NCI-H2171 treated with DMSO at 0.1 percent for 48 hours (cell line): ENCODE data around the gene TRAF3IP3.
A peak's percentile ranks its signal among the peaks of the same experiment; 100 is the strongest.

Experiments used
- DNase-seq: peaks from one replicate; lab custom pipeline; 2025; lab: John Stamatoyannopoulos, UW

TRAF3IP3 gene

DNA sequence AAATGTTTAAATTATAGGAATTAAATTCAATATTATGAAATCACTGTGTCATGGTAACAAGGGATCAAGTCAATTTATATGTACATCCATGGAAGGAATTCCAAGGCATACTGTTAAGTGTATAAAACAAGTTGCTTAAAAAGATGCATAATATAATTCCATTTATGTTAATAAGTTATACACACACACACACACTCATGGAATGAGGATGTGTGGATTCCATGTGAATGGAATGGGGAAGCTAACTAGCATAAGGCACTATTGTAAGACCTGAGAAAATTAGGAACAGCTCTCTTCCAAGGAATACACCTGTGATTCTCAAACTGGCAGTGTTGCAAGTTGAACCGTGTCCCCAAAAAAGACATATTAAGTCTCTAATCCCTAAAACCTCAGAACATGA, 17.6 kb upstream of the TRAF3IP3 start:
- DNase-seq, result no peak

DNA sequence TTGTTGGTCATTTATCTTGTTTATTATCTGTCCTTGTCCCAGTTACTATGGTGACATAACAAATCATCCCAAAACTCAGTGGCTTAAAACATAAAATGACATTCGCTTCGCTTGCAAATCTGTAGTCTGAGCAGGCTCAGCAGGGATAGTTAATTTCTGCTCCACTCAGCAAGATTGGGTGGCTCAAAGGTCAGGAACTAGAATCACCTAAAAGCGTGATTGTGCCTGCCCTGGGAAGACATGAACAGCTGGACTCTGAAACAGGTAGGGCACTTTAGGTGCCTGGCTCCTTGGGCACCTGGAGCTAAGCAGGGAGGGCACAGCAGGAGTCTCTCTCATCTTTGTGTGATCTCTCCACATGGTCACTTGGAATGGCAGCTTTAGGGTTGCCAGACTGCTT, 14.7 kb upstream of the TRAF3IP3 start:
- DNase-seq, result no peak

DNA sequence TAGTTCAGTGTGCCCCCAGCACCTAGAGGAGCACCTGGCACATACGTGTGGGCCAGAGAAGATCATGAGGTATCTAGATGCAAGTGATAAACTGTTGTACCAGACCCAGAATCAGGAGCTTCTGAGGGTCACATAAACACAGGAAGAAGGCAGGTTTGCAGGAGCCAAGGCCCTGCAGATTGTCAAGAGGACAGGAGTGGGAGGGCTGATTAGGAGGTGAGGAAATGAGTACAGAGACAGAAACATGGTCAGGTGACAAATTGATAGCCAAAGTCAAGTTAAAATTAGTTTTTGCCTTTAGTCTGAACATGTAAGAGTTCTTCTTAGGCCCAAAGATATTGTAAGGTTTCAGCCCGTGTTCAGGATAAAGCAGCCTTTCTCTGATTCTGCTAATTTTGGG, 14.0 kb upstream of the TRAF3IP3 start:
- no peak for DNase-seq

DNA sequence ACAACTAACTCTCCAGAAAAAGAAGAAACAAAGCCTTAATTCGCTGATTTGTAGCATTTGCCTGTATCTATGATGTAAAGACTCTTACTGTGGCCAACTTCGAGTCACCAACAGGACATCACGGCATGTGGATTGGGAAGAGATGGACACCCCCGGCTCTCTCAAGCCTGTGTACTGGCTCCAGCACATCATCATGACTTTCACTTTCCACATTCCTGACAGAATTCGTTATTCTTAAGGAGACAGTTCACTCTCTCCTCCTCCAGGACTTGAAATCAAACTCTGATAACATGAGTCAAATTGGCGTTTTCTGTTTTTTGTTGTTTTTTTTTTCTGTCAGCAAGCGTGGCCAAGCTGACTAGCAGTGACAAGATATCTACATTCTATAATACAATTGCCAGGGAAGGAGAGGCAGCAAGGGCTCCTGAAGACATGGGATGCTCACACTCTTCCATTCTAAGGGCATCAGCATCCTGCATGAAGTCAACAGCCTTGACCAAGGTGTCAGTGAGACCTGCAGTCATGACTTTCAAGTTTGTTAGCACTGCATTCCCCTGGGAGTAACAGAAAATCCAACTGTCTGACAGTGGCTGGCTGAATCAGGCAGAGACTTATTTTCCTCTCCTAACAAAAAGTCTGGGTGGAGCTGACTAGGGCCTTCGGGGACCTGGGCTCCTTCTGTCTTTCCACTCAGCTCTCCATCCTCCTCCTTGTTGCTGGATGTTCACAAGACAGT, 13.3 kb upstream of the TRAF3IP3 start:
- peak; percentile 10 for DNase-seq

DNA sequence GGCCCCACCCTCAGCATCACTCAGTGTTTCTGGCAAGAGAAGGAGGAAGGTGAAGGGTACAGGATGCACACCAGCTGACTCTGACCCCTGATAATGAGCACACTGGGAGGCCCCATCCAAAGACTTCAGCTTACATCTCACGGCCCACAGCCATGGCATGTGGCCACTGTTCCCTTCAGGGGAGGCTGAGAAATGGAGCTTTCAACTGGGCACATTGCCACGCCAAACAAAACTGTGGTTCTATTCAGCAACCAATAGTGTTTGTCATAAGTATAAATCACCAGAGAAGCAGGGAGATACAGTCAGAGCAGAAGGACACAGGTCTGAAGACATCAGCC, 12.7 kb upstream of the TRAF3IP3 start:
- no peak for DNase-seq

DNA sequence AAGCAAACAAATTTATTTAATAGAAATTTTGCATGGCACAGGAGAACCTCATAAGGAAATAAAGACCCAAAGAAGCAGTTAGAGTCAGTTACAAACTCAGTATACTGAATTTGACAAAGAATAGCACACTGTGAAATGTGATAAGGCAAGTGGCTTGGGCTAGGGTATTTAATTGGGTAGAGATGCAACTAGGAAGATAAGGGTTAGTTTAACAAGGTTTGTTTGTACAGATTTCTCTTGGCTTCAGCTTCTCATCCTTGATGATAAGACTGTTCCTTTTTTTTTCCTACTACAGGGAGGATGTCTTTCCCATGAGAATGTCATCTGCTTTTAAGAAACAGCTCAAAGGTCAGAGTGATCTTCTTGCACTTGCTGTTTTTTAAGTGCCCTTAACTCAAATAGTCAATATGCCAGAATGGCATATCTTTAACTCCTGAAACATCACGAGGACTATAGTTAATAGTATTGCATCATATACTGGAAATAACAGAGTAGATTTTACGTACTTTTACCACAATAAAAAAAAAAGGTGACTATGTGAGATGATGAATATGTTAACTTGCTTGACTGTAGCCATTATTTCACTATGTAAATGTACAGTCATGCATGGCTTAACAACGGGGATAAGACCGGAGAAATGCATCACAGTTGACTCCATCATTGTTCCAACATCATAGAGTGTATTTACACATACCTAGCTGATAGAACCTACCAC, 9.2 kb upstream of the TRAF3IP3 start:
- DNase-seq, result peak; percentile 32

DNA sequence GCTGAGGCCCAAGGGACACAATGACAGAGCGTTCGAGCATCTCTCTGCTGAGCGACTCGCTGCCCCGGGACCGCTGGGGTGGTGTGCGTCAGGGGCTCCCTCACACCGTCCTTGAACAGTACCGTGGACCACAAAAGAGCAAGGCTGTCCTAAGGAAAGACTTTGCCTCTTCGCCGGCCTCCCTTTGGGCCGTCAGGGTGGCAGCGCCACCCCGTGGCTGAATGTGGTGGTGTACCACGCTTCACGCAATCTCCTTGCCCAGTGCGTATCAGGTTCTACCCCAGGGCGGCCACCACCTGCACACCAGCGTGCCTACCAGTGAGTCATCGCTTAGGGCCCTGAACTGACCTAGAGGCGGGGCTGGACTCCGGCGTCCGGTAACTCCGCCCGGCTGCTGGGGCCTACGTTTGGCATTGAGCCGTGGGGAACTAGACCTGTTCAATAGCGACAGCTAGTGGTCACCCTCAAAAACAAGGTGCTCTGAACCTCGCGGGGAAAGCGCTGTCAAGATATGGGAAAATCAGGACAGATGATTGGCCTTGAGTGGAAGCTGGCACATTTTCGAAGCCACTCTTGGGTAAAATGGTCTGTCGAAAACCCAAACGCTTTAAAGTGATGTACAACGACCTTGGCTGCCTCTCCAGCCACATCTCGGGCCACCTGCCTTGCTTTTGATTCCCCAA, 8.1 kb upstream of the TRAF3IP3 start:
- DNase-seq, result no peak

DNA sequence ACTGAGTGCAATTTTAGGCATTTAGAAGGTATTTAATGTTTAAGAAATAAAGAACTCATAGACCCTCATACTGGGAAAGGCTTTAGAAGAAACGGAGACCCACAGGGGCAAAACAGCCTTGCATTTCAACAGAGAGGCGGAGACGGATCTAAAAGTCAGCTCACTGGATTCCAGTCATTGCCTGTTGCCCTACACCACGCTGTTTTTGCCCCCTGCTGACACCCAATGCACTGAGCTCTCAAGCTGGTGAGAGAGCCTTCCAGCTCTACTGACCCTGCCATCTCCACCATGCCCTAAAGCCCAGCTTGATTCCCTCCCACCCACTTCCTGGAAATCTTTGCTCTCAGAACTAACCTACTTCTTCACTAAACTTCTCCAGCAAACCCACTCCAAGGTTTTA, 7.2 kb upstream of the TRAF3IP3 start:
- DNase-seq, result no peak

DNA sequence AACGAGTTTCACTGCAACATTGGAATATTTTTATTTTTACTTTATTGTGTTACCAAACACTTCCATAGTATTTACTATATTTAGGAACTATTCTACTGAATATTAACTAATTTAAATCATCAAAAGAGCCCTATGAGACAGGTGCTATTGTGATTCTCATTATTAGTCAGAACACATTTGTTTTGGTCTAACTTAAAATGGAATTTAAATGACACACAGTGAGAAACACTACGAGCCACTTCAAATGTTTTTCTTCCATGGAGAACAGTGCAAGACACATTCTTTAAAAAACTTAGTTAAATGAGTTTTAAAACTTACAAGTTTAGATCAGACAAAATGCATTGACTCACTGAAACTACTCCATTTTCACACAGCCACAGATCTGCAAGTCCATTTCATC, 6.6 kb upstream of the TRAF3IP3 start:
- no peak for DNase-seq

DNA sequence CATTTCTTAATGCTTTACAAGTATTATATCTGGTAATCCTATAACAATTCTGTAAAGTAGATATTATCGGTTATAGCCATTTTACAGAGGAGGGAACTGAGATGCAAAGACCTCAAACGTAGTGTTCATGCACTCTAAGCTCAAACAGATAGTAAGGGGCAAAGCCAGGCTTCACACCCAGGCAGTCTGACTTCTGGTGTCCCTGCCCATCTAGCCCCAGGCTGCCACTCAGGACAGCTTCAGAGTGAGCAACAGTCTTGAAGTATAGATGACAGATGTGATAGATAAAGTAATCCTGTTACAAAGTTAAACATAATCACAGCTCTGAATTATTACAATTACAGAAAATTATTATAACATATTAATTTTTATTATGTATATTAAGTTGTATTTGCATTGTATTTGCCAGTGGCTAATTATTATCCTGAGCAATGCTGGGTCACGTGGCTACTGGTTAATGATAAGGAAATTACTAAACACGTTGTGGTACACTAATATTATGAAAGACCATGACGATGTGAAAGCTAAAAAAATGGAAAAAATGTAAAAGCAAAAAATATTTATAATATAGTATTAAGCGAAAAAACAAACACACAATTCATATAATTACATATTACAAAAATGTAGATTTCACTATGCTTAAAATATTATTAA, 6.1 kb upstream of the TRAF3IP3 start:
- no peak for DNase-seq

DNA sequence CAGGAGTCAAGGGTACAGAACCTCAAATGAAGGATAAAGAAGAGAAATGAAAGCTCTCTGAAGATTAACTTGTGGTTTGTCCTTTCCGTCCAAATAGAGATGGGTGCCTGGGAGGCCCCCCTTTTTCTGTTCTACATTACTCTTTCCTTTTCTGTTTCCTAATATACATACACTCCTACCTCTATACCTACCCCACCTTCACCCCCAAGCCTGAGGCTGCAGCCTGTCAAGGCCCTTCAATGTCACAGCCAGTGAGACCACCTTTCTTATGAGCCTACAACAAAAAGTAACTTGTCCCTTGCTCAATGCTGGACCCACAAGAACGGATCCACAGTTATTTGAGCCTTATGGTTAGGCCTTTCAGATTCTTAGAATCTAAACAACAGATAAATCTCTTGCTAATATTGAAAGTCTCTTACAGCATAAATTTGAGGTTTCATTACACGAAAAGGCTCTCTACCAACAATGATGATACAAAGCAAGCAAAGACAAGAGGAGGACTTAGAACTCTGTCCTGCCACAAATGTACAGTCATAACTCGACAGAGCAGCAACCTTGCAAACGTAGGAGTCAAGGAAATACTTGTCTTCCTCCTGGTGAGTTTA, 4.1 kb upstream of the TRAF3IP3 start:
- no peak for DNase-seq

DNA sequence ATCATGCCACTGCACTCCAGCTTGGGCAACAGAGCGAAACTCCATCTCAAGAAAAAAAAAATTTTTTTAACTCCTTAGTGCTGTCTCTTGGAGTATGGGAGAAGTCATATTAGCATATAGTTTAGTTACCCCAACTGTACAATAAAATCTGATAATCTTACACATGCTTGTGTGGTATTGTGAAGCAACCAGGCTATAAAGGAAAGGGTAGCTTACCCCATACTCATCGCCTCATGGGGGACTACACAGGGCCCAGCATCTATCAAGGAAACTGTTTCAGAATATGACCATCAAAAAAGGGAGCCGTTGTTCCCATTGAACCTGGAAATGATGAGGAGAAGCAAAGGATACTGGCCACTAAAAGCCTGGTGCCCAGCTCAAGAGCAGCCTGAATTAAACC, 3.0 kb upstream of the TRAF3IP3 start:
- DNase-seq, result no peak

DNA sequence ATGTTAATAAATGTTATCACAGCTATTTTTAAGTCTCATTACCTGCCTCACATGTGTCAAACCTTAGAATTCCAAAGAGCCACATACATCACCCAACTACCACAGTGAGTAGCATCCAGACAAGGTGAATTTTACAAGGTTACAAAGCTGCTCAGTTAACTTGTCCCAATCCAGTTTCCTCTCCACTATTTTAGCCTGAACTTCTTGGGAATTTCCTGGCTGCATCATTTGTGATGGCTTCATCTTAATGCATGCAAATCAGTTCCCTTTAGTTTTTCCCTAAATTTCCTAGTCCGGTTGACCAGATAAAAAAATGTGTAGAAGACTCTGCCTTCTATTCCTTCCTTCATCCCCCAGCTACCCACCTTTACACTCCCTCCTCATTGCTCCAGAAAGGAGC, 597 bp upstream of the TRAF3IP3 start:
- DNase-seq, result no peak

DNA sequence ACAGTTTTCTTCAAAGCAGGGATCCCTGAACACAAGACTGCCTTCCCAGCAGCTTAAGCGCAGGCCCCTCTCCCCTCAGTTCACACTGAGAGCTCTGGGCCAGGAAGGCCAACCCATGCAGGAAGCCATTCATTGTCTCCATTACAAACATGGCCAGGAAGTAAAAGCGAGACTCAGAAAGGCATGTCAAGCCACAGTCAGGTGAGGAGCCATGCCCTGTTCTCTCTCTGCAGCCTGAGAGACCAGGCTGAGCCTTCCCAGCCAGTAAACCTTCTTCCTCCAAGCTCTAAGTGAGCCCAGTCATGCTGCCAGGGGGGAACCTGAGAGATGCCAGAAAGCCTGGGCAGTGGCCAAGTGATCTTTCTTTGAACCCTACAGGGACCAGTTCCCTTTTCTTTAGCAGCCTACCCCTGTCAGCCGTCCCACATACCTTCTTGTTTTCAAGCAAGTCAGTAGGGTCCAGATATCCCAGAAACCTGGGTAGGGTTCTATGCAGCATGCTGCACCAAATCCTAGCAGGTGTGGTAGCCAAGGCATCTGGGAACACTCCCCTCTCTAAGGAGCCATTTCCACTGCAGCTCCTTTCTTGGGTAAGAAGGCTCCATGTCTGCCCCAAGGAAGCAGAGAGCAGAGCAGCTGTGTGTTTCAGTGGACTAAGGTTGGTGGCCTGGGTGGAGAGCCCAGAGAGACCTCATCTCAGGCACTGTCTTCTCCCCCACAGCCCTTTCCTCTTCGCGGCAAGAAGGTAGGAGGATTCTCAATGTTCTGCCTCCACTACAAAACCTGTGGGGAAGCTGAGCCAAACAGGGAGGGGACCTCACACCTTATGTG, 977 bp downstream of the TRAF3IP3 start:
- no peak for DNase-seq

DNA sequence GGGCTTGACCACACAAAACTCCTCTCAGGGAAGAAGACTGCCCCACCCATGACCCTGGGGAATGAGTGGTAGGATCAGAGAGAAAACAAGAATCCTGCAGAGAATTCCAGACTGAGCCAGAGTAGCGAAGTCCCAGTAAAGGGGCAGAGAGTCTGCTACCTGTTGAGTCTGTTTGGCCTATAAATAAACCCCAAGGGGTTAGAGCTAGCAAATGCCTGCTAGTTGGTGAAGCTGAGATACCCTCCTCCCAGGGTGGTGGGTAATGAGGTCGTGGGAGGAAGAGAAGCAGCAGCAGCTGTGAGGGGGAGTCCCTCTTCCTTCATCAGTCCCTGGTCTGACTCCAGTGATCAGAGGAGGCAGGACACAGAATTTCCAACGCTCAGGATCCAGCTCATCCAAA, 2.5 kb downstream of the TRAF3IP3 start:
- no peak for DNase-seq

DNA sequence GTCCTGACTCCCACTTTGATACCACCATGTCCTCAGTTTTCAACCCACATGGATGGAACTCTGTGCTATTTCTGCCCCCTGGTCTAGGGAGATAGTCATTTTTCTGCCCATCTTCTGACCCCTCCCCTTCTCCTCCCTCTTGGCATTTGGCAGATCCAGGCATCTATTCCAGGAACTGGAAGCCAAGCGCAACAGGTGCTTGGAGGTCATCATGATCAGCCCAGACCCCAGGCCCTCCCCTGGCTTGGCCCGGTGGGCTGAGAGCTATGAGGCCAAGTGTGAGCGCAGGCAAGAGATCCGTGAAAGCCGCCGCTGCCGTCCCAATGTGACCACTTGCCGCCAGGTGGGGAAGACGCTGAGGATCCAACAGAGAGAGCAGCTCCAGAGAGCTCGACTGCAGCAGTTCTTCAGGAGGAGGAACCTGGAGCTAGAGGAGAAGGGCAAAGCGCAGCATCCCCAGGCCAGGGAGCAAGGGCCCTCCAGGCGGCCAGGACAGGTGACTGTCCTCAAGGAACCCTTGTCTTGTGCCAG, 4.0 kb downstream of the TRAF3IP3 start:
- no peak for DNase-seq

DNA sequence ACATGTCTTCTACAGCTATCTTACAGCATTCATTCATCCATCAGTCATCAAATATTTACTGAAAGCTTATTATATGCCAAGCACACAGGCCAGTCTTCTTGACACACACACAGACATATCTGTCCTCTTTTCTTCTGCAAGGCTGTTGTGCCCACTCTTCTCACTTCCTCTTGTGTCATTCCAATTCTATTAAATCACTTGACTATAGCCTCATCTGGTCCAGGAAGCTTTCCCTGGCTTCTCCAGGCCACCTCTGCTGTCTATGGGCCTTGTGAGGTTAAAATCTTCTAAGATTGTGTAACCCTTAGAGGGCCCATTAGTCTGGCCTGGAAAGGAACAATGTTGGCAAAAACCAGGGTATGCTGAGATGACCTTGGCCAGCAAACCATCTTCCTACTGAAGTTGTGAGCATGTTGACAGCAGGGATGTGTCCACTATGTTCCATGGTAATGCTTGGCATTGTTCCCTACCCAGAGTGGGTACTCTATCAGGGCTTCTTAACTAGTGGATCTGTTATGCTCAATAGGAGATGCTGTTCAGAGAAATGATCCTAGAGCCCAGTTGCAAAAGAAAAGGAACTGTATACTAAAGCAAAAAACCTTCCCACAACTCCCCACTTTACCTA, 5.3 kb downstream of the TRAF3IP3 start:
- no peak for DNase-seq

DNA sequence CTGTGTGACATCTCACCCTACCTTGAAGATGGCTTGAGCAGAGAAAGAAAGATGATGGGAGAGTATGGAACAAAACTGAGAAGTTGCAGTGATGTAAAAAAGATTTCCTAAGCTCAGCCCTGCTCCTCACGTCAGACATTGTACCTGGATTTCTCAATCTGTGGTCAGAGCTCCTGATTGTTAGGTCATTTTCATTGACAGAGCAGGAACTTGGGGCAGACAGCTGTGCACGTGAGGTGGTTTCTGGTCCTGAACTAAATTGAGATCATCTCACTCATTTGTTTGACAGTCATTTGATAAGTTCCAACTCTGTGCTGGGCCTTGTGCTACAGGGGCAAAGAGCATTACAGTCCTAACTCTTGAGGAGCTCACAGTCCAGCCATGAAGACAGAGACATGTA, 10.2 kb downstream of the TRAF3IP3 start:
- no peak for DNase-seq

DNA sequence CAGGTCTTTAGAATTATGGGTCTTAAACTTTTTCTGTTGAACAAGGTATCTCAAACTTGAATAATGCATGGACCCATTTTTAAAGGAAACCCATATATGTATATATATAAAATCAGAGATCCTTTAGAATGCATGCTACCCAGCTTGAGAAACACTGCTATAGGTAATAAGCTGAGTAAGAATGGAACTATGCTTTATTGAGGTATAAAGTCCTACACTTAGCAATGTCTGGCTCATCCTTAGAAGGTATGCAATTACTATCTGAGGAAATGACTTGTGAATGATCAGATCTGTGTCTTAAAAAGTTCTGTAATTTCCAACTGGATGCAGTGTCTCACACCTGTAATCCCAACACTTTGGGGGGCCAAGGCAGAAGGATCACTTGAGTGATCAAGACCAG, 11.2 kb downstream of the TRAF3IP3 start:
- no peak for DNase-seq

DNA sequence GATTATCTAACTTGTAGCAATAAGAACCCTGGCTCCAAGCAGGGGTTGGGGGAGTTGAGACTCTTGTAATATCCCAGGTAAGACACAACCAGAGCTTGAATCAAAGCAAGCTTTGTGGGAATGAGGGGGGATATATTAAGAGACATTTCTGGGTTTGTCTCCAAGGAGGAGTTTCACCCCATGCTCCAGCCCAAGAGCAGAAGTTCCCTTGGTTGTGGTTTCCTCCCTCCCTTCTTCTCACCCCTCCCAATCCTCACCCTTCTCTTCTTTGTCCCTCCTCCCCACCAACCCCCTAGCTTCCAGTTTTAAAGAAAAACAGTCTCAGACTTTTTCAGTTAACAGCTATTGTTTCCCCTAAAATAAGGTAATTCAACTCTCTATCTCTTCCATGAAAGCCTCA, 11.9 kb downstream of the TRAF3IP3 start:
- no peak for DNase-seq

DNA sequence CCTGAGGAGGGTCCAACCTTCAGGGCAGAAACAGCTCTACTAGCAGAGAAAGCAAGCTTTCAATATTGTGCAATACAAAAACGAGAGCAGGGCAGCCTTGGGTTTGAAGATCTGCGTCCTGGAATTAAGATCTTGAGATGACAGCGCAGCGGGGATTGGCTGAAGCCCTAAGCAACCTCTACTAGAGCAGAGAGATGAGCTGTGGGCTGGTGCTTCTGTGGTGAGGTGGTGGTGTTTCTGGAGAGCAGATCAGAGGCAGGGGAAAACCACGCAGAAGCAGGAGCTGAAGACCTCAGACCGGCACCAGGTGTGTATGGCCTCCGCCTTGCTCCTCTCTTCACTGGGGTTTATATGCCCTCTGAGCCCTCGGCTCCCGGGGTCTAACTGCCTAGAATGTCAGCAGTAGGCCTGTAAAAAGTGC, 12.5 kb downstream of the TRAF3IP3 start:
- DNase-seq, result no peak
